Raji (cell line): Measurements from ENCODE around the gene DDX39B.

Experiments used
- POLR2A ChIP-seq: IDR thresholded peaks from 2 replicates; pipeline ENCODE4 v1.6.1; 2011; ENCODE audit warnings: low read depth, low read length, control low read depth; ENCODE audit not compliant: insufficient read depth

The DDX39B gene

DNA sequence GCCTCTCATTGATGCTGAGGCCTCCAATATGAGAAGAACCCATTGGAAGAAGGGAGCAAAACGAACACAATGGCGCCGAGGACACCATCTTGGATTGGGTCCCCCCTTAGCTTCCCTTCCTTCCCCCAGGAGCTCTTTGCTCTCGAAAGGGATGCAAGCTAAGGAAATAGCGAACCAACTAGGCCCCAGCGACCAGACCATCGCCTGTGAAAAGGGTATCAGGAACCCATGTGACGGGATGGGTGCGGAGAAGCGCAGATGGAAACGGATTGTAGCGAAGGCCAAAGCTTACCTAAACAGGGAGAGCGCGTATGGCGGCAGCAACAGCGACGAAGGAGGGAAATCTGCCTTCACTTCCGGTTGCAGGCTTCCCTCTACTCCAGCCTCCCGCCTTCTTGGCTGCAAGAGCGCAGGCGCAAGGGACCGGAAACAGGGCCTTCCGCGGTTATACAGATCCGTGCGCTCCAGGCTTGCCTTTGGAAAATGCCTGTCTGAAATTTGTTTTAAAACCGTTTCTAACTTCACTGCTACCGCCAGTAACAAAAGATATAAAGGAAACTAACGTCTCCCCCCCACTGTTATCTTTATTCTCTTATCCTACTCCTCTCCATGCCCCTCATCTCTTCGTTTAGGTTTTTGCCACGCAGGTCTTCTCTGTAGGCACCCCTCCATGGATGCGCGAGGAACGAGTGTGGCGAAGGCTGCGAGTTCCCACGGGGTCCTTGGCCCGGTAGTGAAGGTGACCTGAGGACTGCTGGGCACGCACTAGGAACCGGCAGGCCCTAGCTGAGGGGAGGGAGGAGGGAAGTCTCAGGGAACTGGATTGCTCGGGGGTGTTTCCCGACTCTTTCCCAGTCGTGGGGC is at the start of gene DDX39B:
TSS of gene DDX39B (minus strand) at position 346 of the 864 bp plus-strand sequence. CDS start 1,471 bp downstream, outside the sequence.
- peak; percentile 96 for TF ChIP-seq POLR2A

DNA sequence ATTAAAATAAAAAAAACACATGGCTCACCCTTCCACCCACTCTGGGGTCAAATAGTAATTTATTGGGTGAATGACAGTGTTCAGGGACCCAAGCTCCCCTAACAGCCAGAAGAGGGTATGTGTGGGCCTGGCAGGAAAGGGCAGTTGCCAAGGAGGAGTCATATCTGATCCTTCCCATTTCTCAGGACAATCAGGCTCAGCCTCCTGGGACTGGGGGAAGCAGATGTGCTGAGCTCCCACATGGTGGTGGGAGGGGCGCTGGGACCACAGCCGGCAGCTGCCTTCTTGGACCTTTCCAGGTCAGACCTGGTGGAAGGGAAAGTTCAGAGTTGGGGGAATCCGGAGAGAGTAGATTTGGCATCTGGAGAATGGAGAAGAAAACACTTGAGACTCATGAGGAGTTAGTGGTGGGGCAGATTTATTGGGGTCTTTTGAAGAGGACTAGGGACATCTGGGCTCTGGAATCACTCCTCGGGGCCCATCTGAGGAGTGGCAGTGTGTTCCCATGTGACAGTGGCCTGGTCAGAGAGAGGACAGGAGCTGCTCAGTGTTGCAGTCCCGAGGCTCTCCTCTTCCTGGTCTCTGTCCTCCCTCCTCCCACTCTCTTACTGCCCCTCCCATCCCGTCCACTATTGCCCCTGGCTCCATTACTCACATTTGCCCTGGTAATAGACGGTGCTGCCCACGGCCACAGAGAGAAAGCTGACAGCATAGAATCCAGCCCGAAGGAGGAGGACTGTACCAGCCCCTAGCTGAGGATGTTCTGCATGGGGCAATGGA is 47.3 kb upstream of the DDX39B start:
- no peak for TF ChIP-seq POLR2A

DNA sequence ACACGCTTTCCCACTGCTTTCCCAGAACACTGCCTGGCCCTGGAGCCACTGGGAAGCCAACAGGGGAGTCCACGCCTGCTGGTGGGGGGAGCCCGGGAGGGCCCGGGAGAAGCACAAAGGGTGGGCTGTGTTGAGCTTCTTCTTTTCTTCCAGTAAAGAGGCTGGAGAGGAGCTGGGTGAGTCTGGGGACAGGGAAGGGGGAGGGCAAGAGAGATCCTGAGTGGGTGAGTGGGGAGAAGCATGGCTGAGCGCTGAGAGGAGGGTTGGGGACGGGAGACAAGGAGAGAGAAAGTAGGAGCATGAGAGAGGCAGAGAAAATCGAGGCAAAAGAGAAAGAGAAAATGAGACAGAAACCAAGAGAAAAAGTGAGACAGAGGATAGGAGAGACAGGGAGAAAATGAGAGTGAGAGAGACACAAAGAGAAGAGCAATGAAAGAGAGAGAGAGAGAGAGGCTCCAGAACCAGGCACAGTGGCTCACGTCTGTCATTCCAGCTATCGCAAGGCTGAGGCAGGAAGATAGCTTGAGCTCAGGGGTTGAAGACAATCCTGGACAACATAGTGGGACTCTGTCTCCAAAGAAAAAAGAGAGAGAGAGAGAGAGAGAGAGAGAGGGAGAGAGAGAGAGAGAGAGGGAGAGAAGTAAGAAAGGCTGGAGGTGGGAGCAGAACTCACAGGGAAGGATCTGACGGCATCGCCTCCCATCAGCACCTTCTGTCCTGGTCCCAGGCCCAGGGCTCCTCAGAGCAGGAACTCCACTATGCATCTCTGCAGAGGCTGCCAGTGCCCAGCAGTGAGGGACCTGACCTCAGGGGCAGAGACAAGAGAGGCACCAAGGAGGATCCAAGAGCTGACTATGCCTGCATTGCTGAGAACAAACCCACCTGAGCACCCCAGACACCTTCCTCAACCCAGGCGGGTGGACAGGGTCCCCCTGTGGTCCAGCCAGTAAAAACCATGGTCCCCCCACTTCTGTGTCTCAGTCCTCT is 46.3 kb upstream of the DDX39B start:
- TF ChIP-seq POLR2A = no peak

DNA sequence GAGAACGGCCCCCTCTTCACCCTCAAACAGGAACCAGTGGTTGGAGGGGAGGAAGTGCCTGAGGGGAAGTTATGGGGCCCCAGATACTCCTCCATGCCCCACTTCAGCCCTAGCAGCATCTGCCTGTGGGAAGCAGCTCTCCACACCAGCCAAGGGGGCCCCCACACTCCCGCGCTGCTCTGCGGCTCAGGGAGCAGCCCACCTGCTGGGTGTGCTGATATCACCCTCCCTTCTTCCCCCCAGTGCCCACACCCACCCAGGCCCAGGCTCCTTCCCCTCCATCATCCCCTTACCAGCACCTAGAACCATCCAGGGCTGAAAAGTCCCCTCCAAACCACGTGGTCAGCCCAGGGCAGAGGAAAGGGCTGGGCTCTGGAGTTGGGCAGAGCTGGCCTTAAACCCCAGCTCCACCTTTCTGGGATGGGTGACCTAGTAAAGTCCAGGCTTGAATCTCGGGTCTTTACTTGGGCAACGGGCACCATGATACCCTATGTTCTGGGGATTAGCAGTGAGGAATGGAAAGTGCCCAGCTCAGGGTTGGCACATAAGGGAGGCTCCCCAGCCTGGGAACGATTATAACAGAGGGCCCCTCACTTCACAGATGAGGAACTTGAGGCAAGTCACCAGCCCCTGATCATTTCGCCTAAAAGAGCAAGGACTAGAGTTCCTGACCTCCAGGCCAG is 44.9 kb upstream of the DDX39B start:
- TF ChIP-seq POLR2A = peak; percentile 38

DNA sequence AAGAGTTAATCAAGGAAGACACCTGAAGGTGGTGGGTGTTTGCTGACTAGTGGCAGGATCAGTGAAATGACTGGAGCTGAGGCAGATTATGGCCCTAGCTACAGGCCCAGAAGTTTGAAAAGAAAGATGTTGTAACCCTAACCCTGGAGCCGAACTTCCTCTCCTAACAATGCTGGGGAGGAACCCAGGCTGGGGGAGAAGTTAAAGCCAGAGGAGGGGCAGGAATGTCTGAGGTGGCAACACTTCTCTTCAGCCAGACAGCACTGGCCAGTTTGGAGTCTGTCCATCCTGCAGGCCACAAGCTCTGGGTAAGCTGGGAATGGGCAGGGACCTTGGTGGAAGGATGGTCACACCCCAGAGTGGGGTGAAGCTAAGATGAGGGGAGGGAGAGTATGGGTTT is 44.2 kb upstream of the DDX39B start, which contains the start of gene LST1:
TSS of gene LST1 (plus strand) at position 270 of the 400 bp plus-strand sequence. CDS start 1,023 bp downstream, outside the sequence.
- no peak for TF ChIP-seq POLR2A

DNA sequence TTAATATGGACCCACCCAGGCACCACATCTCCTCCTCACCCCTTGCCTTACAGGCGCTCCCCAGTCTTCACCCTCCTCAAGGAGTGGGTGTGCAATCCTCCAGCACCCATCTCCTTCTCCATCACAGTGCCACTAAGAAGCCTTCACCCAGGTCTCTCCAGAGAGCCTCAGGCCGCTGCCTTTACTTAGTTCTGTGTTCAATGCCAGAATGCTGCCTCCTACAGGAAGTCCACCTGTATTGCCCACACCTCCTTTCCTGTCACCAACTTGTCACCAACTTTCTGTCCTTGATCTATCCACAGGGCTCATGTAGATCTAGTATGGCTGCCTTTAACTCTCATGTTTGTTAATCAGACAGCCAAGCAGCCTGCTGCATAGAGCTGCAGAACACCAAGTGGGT is 43.7 kb upstream of the DDX39B start:
- no peak; the same call in 1 of the 2 replicates for TF ChIP-seq POLR2A

DNA sequence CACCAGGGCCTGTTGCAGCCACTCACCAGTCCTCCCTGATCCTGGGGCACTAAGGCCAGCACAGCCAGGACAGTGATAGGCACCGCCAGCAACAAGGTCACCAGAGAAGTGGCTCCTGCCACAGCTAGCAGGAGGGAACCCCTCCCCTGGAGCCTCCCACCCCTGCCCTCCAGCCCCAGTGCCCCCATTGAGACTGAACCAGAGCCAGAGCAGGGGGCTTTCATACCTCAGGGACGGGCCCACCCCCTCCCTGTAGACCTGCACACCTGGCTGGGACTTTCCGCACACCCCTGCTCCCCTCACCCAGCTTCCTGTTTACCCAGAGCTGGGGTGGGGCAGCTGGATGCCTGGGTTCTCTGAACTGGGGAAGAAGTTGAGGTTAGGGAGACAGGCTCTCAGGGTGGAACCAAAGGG is 40.4 kb upstream of the DDX39B start, which contains the start of gene LTB:
TSS of gene LTB (minus strand) at position 195 of the 414 bp plus-strand sequence. CDS start at position 188, 7 bp downstream.
- TF ChIP-seq POLR2A = peak; percentile 89

DNA sequence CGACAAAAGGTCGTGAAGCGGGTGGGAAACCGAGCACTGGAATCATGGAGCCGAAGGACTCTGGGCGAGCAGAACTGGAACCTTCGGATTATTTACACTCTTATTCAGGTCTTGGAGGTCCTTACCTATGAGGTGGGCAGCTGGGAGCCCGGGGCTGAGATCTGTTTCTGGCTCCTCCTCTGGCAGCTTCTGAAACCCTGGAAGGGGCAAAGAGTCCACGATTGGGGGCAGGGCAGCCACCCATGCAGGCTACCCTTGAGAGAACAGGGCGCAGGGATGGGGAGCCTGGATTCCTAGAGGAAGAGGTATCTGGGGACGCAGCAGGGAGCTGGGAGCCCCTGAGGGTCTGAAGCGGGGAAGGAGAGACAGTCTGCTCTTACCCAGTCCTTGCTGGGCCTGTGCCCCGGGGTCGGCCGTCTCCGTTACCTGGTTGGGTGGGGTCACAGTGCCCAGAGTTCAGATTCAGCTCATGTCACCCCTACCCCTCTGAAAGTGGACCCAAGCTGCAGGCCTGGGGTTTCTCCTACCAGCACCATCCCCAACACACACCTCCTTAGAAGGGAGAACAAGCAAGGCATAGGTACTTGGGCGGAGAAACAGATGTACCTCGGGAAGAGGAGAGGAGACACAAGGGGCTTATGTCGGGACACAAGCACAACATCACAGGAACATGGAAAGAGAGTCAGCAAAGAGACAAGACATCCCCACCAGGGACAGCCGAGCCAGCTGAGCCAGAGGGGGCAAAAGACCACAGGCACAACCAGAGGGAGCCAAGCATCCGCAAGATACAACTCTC is 39.8 kb upstream of the DDX39B start:
- TF ChIP-seq POLR2A = no peak

DNA sequence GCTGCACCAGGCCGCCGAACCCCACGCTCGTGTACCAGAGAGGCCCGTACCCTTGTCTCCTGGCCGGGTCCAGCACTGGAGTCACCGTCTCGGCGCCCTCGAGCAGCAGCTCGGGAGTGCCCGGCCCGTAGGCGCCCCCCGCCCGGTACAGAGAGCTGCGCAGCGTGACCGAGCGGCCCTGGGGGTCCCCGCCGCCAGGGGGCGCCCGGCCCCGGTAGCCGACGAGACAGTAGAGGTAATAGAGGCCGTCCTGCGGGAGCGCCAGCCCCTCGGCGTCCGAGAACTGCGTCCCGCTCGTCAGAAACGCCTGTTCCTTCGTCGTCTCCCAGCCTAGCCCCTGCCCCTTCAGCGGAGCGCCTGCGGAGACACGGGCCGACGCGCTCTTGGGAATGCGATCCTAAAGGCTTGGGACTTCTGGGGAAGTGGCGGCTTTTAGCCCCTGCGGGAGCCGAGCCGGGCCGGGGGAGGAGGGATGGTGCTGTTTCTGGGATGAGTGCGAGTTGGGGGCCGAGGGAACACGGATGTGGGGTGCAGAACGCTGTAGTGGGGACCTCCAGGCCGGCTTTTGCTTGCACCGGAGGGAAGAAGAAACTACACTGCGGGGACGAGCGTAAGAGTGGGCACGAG is 39.1 kb upstream of the DDX39B start:
- TF ChIP-seq POLR2A = peak; percentile 68

DNA sequence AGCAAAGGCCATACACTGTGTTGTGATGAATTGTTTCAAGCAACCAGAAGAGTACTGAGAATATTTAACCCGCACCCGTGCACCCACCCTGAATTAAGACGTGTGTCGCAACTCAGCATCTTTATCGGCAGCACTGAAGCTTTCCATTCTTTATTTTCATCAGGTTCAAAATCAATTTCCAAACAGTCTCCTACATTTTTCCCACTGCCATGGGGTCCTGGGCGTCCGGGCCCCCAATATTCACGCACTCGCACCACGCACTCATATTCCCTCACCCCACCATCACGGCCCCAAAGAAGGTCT is 38.6 kb upstream of the DDX39B start:
- TF ChIP-seq POLR2A = no peak

DNA sequence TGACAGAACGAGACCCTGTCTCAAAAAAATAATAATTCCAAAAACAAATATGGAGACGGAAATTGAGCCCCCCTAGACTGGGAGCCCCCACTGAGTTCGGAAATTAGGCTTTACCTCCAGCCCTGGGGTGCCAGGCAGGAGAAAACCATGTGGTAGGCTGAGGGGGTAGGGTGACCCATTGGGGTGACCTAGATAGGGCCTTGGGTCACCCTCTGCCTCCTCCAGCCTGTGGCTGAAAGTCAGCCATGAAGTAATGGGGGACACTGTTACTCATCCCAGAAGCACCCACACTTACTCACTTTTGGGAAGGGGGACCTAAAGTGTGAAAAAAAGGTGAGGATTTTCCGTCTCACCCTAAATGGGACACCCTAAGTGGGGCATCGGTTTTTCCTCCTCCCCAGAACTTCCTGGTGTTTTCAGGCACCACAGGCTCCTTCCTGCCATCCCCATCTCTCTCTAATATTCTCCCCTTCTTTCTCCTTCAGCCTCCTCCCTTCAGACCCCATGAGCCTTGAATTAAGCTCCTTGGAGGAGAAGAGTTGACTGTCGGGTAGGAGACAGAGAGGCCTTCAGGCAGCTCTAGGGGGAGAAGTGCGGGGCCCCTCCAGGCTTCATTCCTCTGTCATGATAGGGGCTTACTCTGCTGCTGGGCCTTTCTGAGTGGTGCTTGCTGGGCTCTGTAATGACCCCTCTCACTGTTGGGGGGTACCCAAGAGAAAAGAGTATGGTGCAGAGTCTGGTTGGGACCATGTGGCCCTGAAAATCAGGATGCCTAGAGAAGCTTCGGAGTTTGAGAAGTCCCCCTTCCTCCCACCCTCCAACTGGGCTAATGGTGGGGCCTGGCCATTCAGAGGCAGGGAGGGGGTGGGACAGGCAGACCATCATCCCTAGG is 38.0 kb upstream of the DDX39B start:
- TF ChIP-seq POLR2A = peak; percentile 47; the same call in 1 of the 2 replicates

DNA sequence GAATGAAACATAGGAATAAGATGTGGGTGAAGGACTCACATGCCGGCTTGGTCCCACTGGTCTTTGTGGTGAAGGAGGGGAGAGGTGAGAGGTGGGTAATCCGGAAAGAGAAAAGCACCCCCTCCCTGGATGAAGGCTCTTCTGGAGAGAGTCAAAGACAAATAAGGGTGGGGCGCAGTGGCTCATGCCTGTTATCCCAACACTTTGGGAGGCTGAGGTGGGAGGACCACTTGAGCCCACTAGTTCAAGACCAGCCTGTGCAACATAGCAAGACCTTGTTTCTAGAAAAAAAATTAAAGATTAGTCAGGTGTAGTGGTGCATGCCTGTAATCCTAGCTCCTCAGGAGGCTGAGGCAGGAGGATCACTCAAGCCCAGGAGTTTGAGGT is 37.3 kb upstream of the DDX39B start:
- no peak for TF ChIP-seq POLR2A
